PC-3 (cell line): ENCODE results near the gene SERPINB3.
"Not testable (repeated sequence)": the region's sequence is repeated elsewhere in the genome, so short reads cannot be mapped to it uniquely, and the experiment has no call there.

Experiments
- EZH2 ChIP-seq: fragments of 300-600 bp; sonication (generic); IDR thresholded peaks from one replicate; pipeline ENCODE4 v1.6.1; 2017; ENCODE audit warnings: antibody characterized with exemption, mild to moderate bottlenecking, low read length; ENCODE audit not compliant: unreplicated experiment
- EZH2phosphoT487 ChIP-seq: fragments of 300-600 bp; sonication (generic); IDR thresholded peaks from 2 replicates; pipeline ENCODE4 v1.6.1; 2018; ENCODE audit warnings: mild to moderate bottlenecking, antibody characterized with exemption, low read length, borderline replicate concordance
- TF ChIP-seq, protein P1 (sequence below): fragments of 300-600 bp; sonication (generic); conservative IDR thresholded peaks from 2 replicates; pipeline ENCODE4 v1.5.1; 2017; ENCODE audit warnings: antibody characterized with exemption, low read depth, mild to moderate bottlenecking, low read length

DNA sequence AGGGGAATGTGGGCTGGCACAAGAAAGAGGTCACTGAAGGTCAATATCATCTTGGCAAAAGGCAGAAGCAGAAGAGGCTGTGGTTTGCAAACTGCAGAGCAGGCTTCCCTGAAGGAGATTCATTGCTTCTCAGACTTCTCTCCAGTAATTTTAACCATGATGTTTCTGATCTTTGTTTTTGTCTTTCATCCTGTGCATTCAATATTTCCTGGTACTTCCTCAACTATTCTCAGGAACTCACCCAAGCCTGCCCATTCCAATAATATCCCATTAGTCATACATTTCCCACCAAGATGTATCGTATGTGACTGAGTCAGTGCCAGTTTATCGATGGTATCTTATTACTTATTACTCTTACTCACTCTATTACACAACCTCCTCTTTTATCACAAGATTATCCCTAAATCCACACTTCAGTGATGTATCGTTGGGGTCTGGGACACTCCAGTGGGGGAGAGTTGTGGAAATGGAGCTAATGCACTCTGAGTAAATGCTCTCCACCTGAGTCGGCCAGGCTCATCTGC lies 20.5 kb downstream of the SERPINB3 start:
- TF ChIP-seq, protein P1, sequence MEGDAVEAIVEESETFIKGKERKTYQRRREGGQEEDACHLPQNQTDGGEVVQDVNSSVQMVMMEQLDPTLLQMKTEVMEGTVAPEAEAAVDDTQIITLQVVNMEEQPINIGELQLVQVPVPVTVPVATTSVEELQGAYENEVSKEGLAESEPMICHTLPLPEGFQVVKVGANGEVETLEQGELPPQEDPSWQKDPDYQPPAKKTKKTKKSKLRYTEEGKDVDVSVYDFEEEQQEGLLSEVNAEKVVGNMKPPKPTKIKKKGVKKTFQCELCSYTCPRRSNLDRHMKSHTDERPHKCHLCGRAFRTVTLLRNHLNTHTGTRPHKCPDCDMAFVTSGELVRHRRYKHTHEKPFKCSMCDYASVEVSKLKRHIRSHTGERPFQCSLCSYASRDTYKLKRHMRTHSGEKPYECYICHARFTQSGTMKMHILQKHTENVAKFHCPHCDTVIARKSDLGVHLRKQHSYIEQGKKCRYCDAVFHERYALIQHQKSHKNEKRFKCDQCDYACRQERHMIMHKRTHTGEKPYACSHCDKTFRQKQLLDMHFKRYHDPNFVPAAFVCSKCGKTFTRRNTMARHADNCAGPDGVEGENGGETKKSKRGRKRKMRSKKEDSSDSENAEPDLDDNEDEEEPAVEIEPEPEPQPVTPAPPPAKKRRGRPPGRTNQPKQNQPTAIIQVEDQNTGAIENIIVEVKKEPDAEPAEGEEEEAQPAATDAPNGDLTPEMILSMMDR, result not testable (repeated sequence)
- TF ChIP-seq EZH2, EZH2phosphoT487: not testable (repeated sequence)
